ENCODE data around the gene TDRD6. TPM values are rescaled to one million over a fixed set of nuclear protein-coding genes. Genes with fewer than 3 reads are reported as not detected.
A peak's percentile ranks its signal among the peaks of the same experiment; 100 is the strongest.
"Not testable (repeated sequence)": the region's sequence is repeated elsewhere in the genome, so short reads cannot be mapped to it uniquely, and the experiment has no call there.

TDRD6 gene, protein sequence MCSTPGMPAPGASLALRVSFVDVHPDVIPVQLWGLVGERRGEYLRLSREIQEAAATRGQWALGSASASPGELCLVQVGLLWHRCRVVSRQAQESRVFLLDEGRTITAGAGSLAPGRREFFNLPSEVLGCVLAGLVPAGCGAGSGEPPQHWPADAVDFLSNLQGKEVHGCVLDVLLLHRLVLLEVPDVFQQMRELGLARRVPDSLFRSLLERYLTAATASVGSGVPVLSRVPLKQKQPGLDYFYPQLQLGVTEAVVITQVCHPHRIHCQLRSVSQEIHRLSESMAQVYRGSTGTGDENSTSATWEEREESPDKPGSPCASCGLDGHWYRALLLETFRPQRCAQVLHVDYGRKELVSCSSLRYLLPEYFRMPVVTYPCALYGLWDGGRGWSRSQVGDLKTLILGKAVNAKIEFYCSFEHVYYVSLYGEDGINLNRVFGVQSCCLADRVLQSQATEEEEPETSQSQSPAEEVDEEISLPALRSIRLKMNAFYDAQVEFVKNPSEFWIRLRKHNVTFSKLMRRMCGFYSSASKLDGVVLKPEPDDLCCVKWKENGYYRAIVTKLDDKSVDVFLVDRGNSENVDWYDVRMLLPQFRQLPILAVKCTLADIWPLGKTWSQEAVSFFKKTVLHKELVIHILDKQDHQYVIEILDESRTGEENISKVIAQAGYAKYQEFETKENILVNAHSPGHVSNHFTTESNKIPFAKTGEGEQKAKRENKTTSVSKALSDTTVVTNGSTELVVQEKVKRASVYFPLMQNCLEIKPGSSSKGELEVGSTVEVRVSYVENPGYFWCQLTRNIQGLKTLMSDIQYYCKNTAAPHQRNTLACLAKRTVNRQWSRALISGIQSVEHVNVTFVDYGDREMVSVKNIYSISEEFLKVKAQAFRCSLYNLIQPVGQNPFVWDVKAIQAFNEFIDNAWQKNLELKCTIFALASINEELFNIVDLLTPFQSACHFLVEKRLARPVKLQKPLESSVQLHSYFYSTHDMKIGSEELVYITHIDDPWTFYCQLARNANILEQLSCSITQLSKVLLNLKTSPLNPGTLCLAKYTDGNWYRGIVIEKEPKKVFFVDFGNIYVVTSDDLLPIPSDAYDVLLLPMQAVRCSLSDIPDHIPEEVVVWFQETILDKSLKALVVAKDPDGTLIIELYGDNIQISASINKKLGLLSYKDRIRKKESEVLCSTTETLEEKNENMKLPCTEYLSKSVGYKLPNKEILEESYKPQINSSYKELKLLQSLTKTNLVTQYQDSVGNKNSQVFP (N-terminal part only)
- total RNA-seq = not detected

DNA sequence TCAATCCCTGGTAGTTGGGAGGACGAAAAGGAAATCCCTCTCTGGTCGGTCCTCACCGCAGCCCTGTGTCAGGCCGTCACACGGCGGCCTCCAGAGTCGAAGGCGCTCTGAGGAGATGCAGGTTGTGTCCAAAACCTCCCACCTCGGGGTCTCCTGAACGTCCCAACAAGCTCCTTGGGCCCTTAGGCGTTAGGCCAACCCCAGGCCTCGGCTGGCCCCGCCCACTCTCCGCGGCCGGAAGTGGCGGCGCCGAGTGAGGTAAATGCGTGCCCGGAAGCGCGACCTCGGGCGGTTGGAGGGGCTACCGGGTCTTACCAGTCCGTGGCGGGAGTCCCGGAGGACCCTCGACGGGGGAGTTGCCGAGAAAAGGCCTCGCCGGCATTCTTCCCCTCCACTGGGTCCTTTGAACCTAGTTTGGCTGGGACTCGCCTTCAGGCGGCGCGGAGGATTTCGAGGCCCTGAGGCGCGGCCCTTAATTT, at the start of gene TDRD6:
Gene TDRD6, plus strand, starts transcription at position 267 of the 479 bp plus-strand sequence. CDS start 244 bp downstream, outside the sequence.
- CTCF ChIA-PET = no interaction called here
- intact Hi-C loops (cut with micrococcal nuclease) = no loop called here
- no peak for DNase-seq
- Mint-ChIP-seq H3K36me3 (ENCODE audit: low read depth) (no peaks in the 10 kb centered on the region), H3K4me1 (ENCODE audit: low read depth) (no peaks in the 10 kb centered on the region), H3K9me3 (no peaks in the 10 kb centered on the region), H3K27me3 (ENCODE audit: low read depth) (peaks cover 9% of the 10 kb centered on the region), H3K4me3 (no peak within 1 kb of the TSS), H3K27ac (no peak within 1 kb of the TSS)

DNA sequence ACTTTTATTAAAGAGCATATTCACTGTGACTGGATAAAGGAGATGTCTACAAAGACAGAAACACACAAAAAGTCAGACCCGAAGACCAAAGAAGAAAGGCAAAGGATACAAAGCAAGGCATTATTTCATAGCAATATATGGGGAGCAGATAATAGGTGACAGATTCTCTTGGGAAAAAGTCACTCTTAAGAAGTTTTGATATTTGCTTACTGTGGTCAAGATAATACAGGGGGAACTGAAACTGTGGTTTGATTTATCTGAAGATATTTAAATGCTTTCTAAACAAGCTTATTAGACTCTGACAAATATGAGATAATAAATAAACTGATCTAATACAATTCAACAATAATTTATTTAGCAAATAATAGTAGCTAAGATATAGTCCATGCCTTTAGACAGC, 49.8 kb upstream of the TDRD6 start:
- intact Hi-C loops (cut with micrococcal nuclease) = no loop called here
- Mint-ChIP-seq H3K27ac (no peak overlapping the region), H3K36me3 (ENCODE audit: low read depth) (no peaks in the 10 kb centered on the region), H3K4me1 (ENCODE audit: low read depth) (peaks cover 4% of the 10 kb centered on the region), H3K9me3 (no peaks in the 10 kb centered on the region), H3K4me3 (no peak overlapping the region), H3K27me3 (ENCODE audit: low read depth) (peaks cover 21% of the 10 kb centered on the region)
- CTCF ChIA-PET = no interaction called here
- DNase-seq = no peak

DNA sequence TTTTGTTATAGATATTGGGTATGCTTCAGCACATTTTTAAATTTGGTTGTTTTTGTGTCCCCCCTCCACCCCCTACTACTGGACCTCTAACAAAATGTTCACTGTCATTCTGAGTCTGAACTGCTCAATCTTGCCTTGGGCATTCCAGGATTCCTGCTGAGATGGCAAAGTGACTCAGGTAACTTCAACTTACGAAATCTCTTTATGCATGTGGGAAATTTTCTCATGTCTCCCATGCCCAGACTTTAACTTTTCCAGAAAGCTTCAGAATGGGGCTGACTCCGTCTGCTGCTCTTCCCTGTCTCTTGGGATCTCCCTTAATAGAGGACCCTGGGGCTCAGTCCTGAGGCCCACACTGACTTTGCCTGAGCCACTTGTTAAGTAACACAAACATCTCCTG, 49.0 kb upstream of the TDRD6 start:
- DNase-seq = no peak
- peaks cover 11% of the 10 kb centered on the region for H3K4me1 Mint-ChIP-seq (ENCODE audit: low read depth)
- H3K9me3 Mint-ChIP-seq = no peaks in the 10 kb centered on the region
- CTCF ChIA-PET = no interaction called here
- no peaks in the 10 kb centered on the region for H3K36me3 Mint-ChIP-seq (ENCODE audit: low read depth)
- H3K4me3 Mint-ChIP-seq = no peak overlapping the region
- no peak overlapping the region for H3K27ac Mint-ChIP-seq
- H3K27me3 Mint-ChIP-seq (ENCODE audit: low read depth) = peaks cover 21% of the 10 kb centered on the region
- intact Hi-C loops (cut with micrococcal nuclease) = no loop called here

DNA sequence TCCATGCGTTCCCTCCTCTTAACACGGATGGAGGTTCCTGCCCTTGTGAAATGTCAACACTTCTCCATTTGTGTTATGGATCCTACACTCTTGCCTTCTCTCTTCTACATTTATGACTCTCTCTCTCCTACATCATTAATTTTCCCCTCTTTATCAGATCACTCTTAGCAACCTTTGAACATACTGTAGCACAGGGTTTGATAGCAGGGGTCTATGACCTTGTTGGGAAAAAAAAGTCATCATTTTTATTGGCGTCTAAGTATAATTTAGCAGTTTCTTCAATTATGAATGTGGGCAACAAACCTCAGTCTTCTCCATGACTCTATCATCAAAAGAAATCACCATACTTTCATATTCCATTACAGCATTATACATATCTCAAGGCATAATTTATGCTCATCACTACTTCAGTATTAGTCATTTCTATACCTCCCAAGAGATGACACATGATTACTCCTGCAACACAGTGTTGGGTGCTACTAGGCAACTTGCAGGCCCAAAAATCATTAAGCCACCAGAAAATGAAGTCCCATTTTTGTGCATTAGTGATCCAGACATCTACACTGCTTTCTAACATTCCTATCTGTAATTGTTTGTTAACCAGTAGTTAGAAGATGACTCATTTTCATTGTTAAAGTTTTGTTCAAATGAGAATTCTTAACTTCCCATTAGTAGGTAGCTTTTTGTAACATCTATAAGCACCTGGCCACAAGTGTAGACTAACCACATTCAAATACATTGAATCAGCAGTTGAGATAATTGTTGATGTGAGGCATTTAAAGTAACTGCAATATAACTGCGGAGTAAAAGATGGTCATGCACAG, 44.5 kb upstream of the TDRD6 start:
- no peaks in the 10 kb centered on the region for H3K36me3 Mint-ChIP-seq (ENCODE audit: low read depth)
- H3K4me3 Mint-ChIP-seq = no peak overlapping the region
- H3K9me3 Mint-ChIP-seq = no peaks in the 10 kb centered on the region
- H3K4me1 Mint-ChIP-seq (ENCODE audit: low read depth) = peaks cover 11% of the 10 kb centered on the region
- intact Hi-C loops (cut with micrococcal nuclease) = loop anchor here (1.0 to 10.0 kb wide), 4 partner anchors 9 to 1072 kb away; partner anchors contain the start of genes CYP39A1 and SLC25A27
- H3K27ac Mint-ChIP-seq = peak overlapping the region; percentile 24
- CTCF ChIA-PET = no interaction called here
- peaks cover 14% of the 10 kb centered on the region for H3K27me3 Mint-ChIP-seq (ENCODE audit: low read depth)
- peak; percentile 10 for DNase-seq

DNA sequence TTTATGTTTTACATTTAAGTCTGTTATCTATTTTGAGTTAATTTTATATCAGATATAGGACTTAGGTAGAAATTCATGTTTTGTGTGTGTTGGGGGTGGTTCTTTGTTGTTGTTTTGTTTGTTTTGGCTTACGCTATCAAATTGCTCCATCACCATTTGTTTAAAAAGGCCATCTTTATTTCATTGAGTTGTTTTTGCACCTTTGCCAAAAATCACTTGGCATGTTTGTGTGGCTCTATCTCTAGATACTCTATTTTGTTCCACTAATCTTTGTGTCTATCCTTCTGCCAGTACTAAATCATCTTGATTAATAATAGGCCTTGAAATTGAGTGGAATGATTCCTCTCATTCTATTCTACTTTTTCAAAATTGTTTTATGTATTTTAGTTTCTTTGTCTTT, 42.4 kb upstream of the TDRD6 start:
- no peak for DNase-seq
- H3K27ac Mint-ChIP-seq = no peak overlapping the region
- H3K4me3 Mint-ChIP-seq = no peak overlapping the region
- no peaks in the 10 kb centered on the region for H3K9me3 Mint-ChIP-seq
- no peaks in the 10 kb centered on the region for H3K36me3 Mint-ChIP-seq (ENCODE audit: low read depth)
- peaks cover 11% of the 10 kb centered on the region for H3K4me1 Mint-ChIP-seq (ENCODE audit: low read depth)
- intact Hi-C loops (cut with micrococcal nuclease) = loop anchor here (10.0 kb wide), 1 partner anchor 1070 kb away; no protein-coding TSS in a partner anchor
- H3K27me3 Mint-ChIP-seq (ENCODE audit: low read depth) = peaks cover 8% of the 10 kb centered on the region
- CTCF ChIA-PET = no interaction called here

DNA sequence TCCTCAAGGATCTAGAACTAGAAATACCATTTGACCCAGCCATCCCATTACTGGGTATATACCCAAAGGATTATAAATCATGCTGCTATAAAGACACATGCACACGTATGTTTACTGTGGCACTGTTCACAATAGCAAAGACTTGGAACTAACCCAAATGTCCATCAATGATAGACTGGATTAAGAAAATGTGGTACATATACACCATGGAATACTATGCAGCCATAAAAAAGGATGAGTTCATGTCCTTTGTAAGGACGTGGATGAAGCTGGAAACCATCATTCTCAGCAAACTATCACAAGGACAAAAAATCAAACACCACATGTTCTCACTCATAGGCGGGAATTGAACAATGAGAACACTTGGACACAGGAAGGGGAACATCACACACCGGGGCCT, 39.6 kb upstream of the TDRD6 start:
- intact Hi-C loops (cut with micrococcal nuclease) = loop anchor here (10.0 kb wide), 1 partner anchor 1067 kb away; no protein-coding TSS in a partner anchor
- H3K4me3 Mint-ChIP-seq; CTCF ChIA-PET; H3K27ac Mint-ChIP-seq; H3K9me3 Mint-ChIP-seq; DNase-seq; H3K36me3 Mint-ChIP-seq (ENCODE audit: low read depth): not testable (repeated sequence)
- Mint-ChIP-seq H3K27me3 (ENCODE audit: low read depth) (peaks cover 26% of the 10 kb centered on the region), H3K4me1 (ENCODE audit: low read depth) (peaks cover 14% of the 10 kb centered on the region)

GRCh38 chr6:46648869-46649492, 38.7 kb upstream of the TDRD6 start:
- DNase-seq = no peak
- Mint-ChIP-seq H3K4me3 (no peak overlapping the region), H3K4me1 (ENCODE audit: low read depth) (peaks cover 13% of the 10 kb centered on the region), H3K36me3 (ENCODE audit: low read depth) (no peaks in the 10 kb centered on the region), H3K27ac (no peak overlapping the region), H3K27me3 (ENCODE audit: low read depth) (peaks cover 31% of the 10 kb centered on the region), H3K9me3 (no peaks in the 10 kb centered on the region)
- intact Hi-C loops (cut with micrococcal nuclease) = loop anchor here (10.0 kb wide), 1 partner anchor 1066 kb away; no protein-coding TSS in a partner anchor
- CTCF ChIA-PET = interaction anchor here (0.6 kb wide), 1 partner anchor 11 kb away, joined by 3 read pairs; no protein-coding TSS in a partner anchor

DNA sequence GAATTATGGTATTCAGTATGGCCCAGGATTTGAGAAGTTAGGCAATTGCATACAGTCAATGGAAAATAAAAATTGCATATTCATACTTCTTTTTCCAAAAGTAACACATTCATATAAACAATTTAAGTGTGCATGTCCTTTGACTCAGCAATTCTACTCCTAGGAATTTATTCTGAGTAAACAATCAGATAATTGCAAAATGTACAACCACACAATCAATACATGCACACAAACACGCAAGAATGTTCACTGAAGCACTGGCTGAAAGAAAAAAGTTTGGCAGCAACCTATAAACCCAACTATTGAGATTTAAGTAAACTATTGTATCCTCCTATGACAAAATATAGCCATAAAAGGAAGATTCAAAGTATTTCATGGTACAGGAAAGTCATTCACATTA, 36.7 kb upstream of the TDRD6 start:
- Mint-ChIP-seq H3K36me3 (ENCODE audit: low read depth) (no peaks in the 10 kb centered on the region), H3K4me1 (ENCODE audit: low read depth) (peaks cover 13% of the 10 kb centered on the region), H3K27me3 (ENCODE audit: low read depth) (peaks cover 39% of the 10 kb centered on the region), H3K9me3 (no peaks in the 10 kb centered on the region), H3K4me3 (no peak overlapping the region), H3K27ac (no peak overlapping the region)
- CTCF ChIA-PET = no interaction called here
- intact Hi-C loops (cut with micrococcal nuclease) = no loop called here
- no peak for DNase-seq

GRCh38 chr6:46651816-46652215, 35.9 kb upstream of the TDRD6 start:
- Mint-ChIP-seq H3K9me3 (no peaks in the 10 kb centered on the region), H3K4me3 (peak overlapping the region; percentile 88), H3K36me3 (ENCODE audit: low read depth) (no peaks in the 10 kb centered on the region), H3K4me1 (ENCODE audit: low read depth) (peaks cover 13% of the 10 kb centered on the region), H3K27me3 (ENCODE audit: low read depth) (peaks cover 39% of the 10 kb centered on the region), H3K27ac (no peak overlapping the region)
- CTCF ChIA-PET = no interaction called here
- no peak for DNase-seq
- intact Hi-C loops (cut with micrococcal nuclease) = loop anchor here (1.0 kb wide), 2 partner anchors 9 to 523 kb away; partner anchors contain the start of gene ENPP4

- peaks cover 39% of the 10 kb centered on the region for H3K27me3 Mint-ChIP-seq (ENCODE audit: low read depth)
- peak overlapping the region; percentile 88 for H3K4me3 Mint-ChIP-seq
- no peak for DNase-seq
- H3K27ac Mint-ChIP-seq = no peak overlapping the region
- H3K9me3 Mint-ChIP-seq = no peaks in the 10 kb centered on the region
- intact Hi-C loops (cut with micrococcal nuclease) = loop anchor here (1.0 kb wide), 2 partner anchors 9 to 523 kb away; partner anchors contain the start of gene ENPP4
- no peaks in the 10 kb centered on the region for H3K36me3 Mint-ChIP-seq (ENCODE audit: low read depth)
- CTCF ChIA-PET = no interaction called here
- peaks cover 13% of the 10 kb centered on the region for H3K4me1 Mint-ChIP-seq (ENCODE audit: low read depth)
These were observed 35.5 kb upstream of the TDRD6 start for GRCh38 chr6:46652232-46652602.
